Common myeloid progenitor, CD34-positive (primary cell): ENCODE data around the gene PRIM1.

ENCODE experiments used
- CTCF ChIA-PET: fragments of 350-600 bp; sonication (Branson Sonifier 250); formaldehyde crosslinking; loops from one replicate; lab custom pipeline; 2021; ENCODE audit warnings: antibody characterized with exemption; lab: Charles Lee
- POLR2A ChIA-PET: fragments of 350-600 bp; sonication (Branson Sonifier 250); formaldehyde crosslinking; loops from one replicate; lab custom pipeline; 2021; ENCODE audit warnings: antibody characterized with exemption; lab: Charles Lee
- DNase-seq, 3 donors: peaks; one replicate each; pipeline versions ENCODE4 v3.0.0 to v3.0.0-alpha.2; 2013
- H3K27ac ChIP-seq, 2 experiments: 1 replicate in 1 of 2; 2 replicates in 1 of 2; pipeline ENCODE4 v1.7.0; 2013; ENCODE audit warnings: inconsistent platforms in 2 of 2, low read length in 2 of 2, mild to moderate bottlenecking in 2 of 2, low read depth in 1 of 2, moderate library complexity in 1 of 2; ENCODE audit not compliant: severe bottlenecking in 2 of 2, insufficient read depth in 1 of 2, poor library complexity in 1 of 2
- H3K27me3 ChIP-seq, 5 experiments: replicated peaks in 2 of 5; 1 replicate in 3 of 5; 2 replicates in 2 of 5; pipeline versions ENCODE4 v1.6.1 to v1.7.0; 2013; ENCODE audit warnings: low read length in 4 of 5, mild to moderate bottlenecking in 2 of 5, moderate library complexity in 2 of 5, inconsistent platforms in 1 of 5; ENCODE audit not compliant: insufficient read depth in 5 of 5, control insufficient read depth in 4 of 5
- H3K36me3 ChIP-seq, 4 experiments: 1 replicate in 2 of 4; 2 replicates in 2 of 4; pipeline versions ENCODE4 v1.6.1 to v1.7.0; 2013; ENCODE audit warnings: low read length in 3 of 4, control low read depth in 1 of 4, mild to moderate bottlenecking in 1 of 4; ENCODE audit not compliant: control insufficient read depth in 4 of 4, insufficient read depth in 4 of 4
- H3K4me1 ChIP-seq, 4 experiments: 1 replicate in 3 of 4; 2 replicates in 1 of 4; pipeline versions ENCODE4 v1.6.1 to v1.7.1; 2013; ENCODE audit warnings: low read length in 3 of 4, mild to moderate bottlenecking in 3 of 4, control low read depth in 1 of 4, inconsistent platforms in 1 of 4, moderate library complexity in 1 of 4; ENCODE audit not compliant: control insufficient read depth in 4 of 4, insufficient read depth in 4 of 4; ENCODE audit errors: control extremely low read depth in 1 of 4
- H3K4me3 ChIP-seq, 7 experiments: 1 replicate in 4 of 7; 2 replicates in 3 of 7; pipeline versions ENCODE4 v1.5.1 to v1.7.0; 2013; ENCODE audit warnings: mild to moderate bottlenecking in 7 of 7, low read length in 6 of 7, moderate library complexity in 6 of 7, inconsistent platforms in 2 of 7, low read depth in 2 of 7, control low read depth in 1 of 7; ENCODE audit not compliant: insufficient read depth in 4 of 7, control insufficient read depth in 1 of 7; ENCODE audit errors: extremely low read depth in 1 of 7
- H3K9me3 ChIP-seq, 5 experiments: 1 replicate in 4 of 5; 2 replicates in 1 of 5; pipeline versions ENCODE4 v1.6.1 to v1.7.1; 2013; ENCODE audit warnings: low read length in 4 of 5, mild to moderate bottlenecking in 2 of 5, inconsistent platforms in 1 of 5, low read depth in 1 of 5, moderate library complexity in 1 of 5; ENCODE audit not compliant: control insufficient read depth in 4 of 5, insufficient read depth in 2 of 5; ENCODE audit errors: control extremely low read depth in 1 of 5
- WGBS: methylation state at CpG from one replicate; pipeline ENCODE4 v1.1.5; 2013; ENCODE audit not compliant: insufficient coverage; 5-methylcytosine and 5-hydroxymethylcytosine counted together

The PRIM1 gene

DNA sequence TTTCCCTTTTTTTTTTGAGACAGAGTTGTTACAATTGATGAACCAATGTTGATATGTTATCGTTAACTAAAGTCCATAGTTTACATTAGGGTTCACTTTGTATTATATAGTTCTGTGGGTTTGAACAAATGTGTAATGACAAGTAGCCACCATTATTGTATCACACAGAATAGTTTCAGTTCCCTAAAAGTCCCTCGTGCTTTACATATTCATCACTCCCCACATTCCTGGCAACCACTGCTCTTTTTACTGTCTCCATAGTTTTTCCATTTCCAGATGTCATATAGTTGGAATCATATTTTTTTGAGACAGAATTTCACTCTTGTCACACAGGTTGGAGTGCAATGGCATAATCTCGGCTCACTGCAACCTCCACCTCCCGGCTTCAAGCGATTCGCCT lies 23.5 kb upstream of the PRIM1 start:
- CTCF ChIA-PET, result interaction anchor here (1.1 kb wide), 2 partner anchors 16 to 64 kb away, joined by 3 read pairs; no protein-coding TSS in a partner anchor

DNA sequence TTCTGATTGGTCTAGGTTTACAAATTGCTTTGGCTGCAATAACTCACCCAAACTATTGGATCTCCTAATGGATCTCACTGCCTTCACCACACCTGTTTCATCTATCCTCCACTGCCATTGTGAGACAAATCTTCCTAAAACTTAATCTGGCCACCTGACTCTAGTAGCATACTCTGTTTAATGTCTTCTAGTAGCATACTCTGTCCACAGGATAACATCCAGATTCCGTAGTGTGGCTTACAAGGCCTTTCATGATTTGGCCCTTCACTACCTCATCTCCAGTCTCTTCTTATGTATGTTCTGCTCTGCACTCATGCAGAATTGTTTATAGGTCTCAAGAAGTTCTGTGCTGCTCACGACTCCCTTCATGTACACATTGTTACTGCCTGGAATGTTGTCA lies 21.0 kb upstream of the PRIM1 start:
- Histone ChIP-seq H3K36me3 (no peaks in the 10 kb centered on the region), H3K9me3 (no peaks in the 10 kb centered on the region), H3K4me3 (no peak overlapping the region), H3K27ac (no peak overlapping the region), H3K27me3 (no peaks in the 10 kb centered on the region), H3K4me1 (peaks cover 0 to 3% (median 0%) of the 10 kb centered on the region in 4 experiments)
- DNase-seq, result no peak
- ChIA-PET CTCF (no interaction called here), POLR2A (no interaction called here)
- WGBS, result 100% methylated on average over 1 of the region's 2 CpGs

More for the DNA sequence above, 23.5 kb upstream of the PRIM1 start:
- no peak for DNase-seq
- no peaks in the 10 kb centered on the region for H3K27me3 ChIP-seq
- WGBS, result 100% methylated on average over 4 of the region's 6 CpGs
- H3K36me3 ChIP-seq, result no peaks in the 10 kb centered on the region
- H3K9me3 ChIP-seq, result no peaks in the 10 kb centered on the region
- POLR2A ChIA-PET, result no interaction called here
- H3K27ac ChIP-seq, result no peak overlapping the region
- H3K4me3 ChIP-seq, result no peak overlapping the region
- H3K4me1 ChIP-seq, result peaks cover 0 to 3% (median 0%) of the 10 kb centered on the region in 4 experiments

GRCh38 chr12:56772625-56773024 lies 20.5 kb upstream of the PRIM1 start:
- Histone ChIP-seq H3K9me3 (no peaks in the 10 kb centered on the region), H3K27ac (no peak overlapping the region), H3K4me1 (peaks cover 0 to 3% (median 0%) of the 10 kb centered on the region in 4 experiments), H3K27me3 (no peaks in the 10 kb centered on the region), H3K4me3 (no peak overlapping the region), H3K36me3 (no peaks in the 10 kb centered on the region)
- ChIA-PET CTCF (no interaction called here), POLR2A (no interaction called here)
- 100% methylated on average over 2 of the region's 5 CpGs for WGBS
- DNase-seq, result no peak

- Histone ChIP-seq H3K9me3 (no peaks in the 10 kb centered on the region), H3K36me3 (no peaks in the 10 kb centered on the region), H3K4me1 (peaks cover 0 to 3% (median 1%) of the 10 kb centered on the region in 4 experiments), H3K4me3 (no peak overlapping the region), H3K27me3 (no peaks in the 10 kb centered on the region), H3K27ac (no peak overlapping the region)
- no peak for DNase-seq
- 97% methylated on average over 3 of the region's 3 CpGs for WGBS
- POLR2A ChIA-PET, result interaction anchor here (0.7 kb wide), 1 partner anchor 24 kb away, joined by 3 read pairs; no protein-coding TSS in a partner anchor
- CTCF ChIA-PET, result interaction anchor here (1.7 kb wide), 1 partner anchor 11 kb away, joined by 6 read pairs; no protein-coding TSS in a partner anchor
These were observed 17.7 kb upstream of the PRIM1 start for GRCh38 chr12:56769868-56770267.

DNA sequence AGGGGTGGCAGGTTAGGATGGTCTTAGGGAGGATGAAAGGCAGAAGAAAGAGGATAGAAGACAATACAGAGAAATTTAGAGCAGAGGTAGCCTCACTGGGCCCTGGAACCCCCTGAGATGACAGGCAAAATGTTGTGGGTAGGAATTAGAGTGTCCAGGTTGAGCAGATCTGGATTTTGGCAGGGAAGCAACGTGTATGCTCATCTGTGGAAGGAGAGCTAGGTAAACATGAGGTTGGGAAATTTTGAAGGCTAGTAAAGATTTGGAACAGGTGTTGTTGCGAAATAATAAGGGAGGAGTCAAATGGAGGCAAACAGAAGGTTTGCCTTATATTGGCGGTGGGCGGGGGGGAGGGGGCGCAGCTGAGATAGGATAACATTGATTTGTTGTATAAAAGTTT lies 16.3 kb upstream of the PRIM1 start:
- CTCF ChIA-PET, result no interaction called here
- Histone ChIP-seq H3K4me1 (peaks cover 0 to 3% (median 1%) of the 10 kb centered on the region in 4 experiments), H3K27me3 (no peaks in the 10 kb centered on the region), H3K4me3 (no peak overlapping the region), H3K9me3 (no peaks in the 10 kb centered on the region), H3K27ac (no peak overlapping the region), H3K36me3 (no peaks in the 10 kb centered on the region)
- DNase-seq, result no peak
- WGBS, result 100% methylated on average over 5 of the region's 5 CpGs
- POLR2A ChIA-PET, result no interaction called here

GRCh38 chr12:56766535-56766934 lies 14.4 kb upstream of the PRIM1 start:
- 94% methylated on average over 6 of the region's 6 CpGs for WGBS
- H3K27me3 ChIP-seq, result no peaks in the 10 kb centered on the region
- H3K4me3 ChIP-seq, result no peak overlapping the region
- POLR2A ChIA-PET, result no interaction called here
- DNase-seq, result peak in 2 of 3 donors; percentile 12 to 13
- no peaks in the 10 kb centered on the region for H3K36me3 ChIP-seq
- no peaks in the 10 kb centered on the region for H3K9me3 ChIP-seq
- H3K4me1 ChIP-seq, result peaks cover 0 to 3% (median 0%) of the 10 kb centered on the region in 4 experiments
- CTCF ChIA-PET, result interaction anchor here (1.0 to 1.2 kb wide), 2 partner anchors 12 to 17 kb away, joined by 3 read pairs; no protein-coding TSS in a partner anchor
- H3K27ac ChIP-seq, result no peak overlapping the region

GRCh38 chr12:56763753-56764657 lies 11.9 kb upstream of the PRIM1 start:
- 67% methylated on average over 3 of the region's 5 CpGs for WGBS
- DNase-seq, result no peak
- H3K27me3 ChIP-seq, result no peaks in the 10 kb centered on the region
- POLR2A ChIA-PET, result interaction anchor here (0.6 kb wide), 1 partner anchor 89 kb away, joined by 3 read pairs; no protein-coding TSS in a partner anchor
- H3K36me3 ChIP-seq, result no peaks in the 10 kb centered on the region
- no peak overlapping the region for H3K27ac ChIP-seq
- CTCF ChIA-PET, result interaction anchor here (0.7 to 3.2 kb wide), 5 partner anchors 10 to 240 kb away, joined by 3 to 25 read pairs (median 4); partner anchors contain the start of gene ZBTB39
- H3K4me3 ChIP-seq, result no peak overlapping the region
- H3K9me3 ChIP-seq, result peaks cover 0 to under 1% (median 0%) of the 10 kb centered on the region in 5 experiments
- peaks cover 0 to 3% (median 0%) of the 10 kb centered on the region in 4 experiments for H3K4me1 ChIP-seq
